Measurements from ENCODE around the gene CYP4F11.
"Not testable (repeated sequence)": the region's sequence is repeated elsewhere in the genome, so short reads cannot be mapped to it uniquely, and the experiment has no call there.

CYP4F11 gene

GRCh38 chr19:15922021-15922420, 12.3 kb downstream of the CYP4F11 start:
- DNase-seq = no peak

- no peak for DNase-seq
Observed at GRCh38 chr19:15919243-15919642, 15.1 kb downstream of the CYP4F11 start.

- DNase-seq = no peak
Observed at GRCh38 chr19:15915109-15915508, 19.2 kb downstream of the CYP4F11 start.

- DNase-seq = no peak
Observed at GRCh38 chr19:15913830-15914229, 20.5 kb downstream of the CYP4F11 start.

GRCh38 chr19:15913384-15913783, 20.9 kb downstream of the CYP4F11 start:
- no peak for DNase-seq

GRCh38 chr19:15911599-15912235, 22.6 kb downstream of the CYP4F11 start:
- DNase-seq = no peak

GRCh38 chr19:15905026-15905425, 29.3 kb downstream of the CYP4F11 start:
- DNase-seq = no peak

- DNase-seq = not testable (repeated sequence)
Observed at GRCh38 chr19:15902898-15903297, 31.4 kb downstream of the CYP4F11 start.

- no peak for DNase-seq
Observed at GRCh38 chr19:15902254-15902653, 32.1 kb downstream of the CYP4F11 start.

GRCh38 chr19:15900504-15900903, 33.8 kb downstream of the CYP4F11 start:
- DNase-seq = no peak

GRCh38 chr19:15900032-15900431, 34.3 kb downstream of the CYP4F11 start:
- not testable (repeated sequence) for DNase-seq

- DNase-seq = not testable (repeated sequence)
Observed at GRCh38 chr19:15899561-15899960, 34.8 kb downstream of the CYP4F11 start.

GRCh38 chr19:15897738-15898276, 36.5 kb downstream of the CYP4F11 start, which contains the start of gene CYP4F2:
Gene CYP4F2, minus strand, starts transcription at chr19:15898074. Its CDS starts 463 bp downstream, at chr19:15897611.
- DNase-seq = no peak

GRCh38 chr19:15897026-15897737, 37.1 kb downstream of the CYP4F11 start:
- DNase-seq = no peak

GRCh38 chr19:15895876-15896430, 38.4 kb downstream of the CYP4F11 start:
- no peak for DNase-seq

- no peak for DNase-seq
Observed at GRCh38 chr19:15894359-15894758, 40.0 kb downstream of the CYP4F11 start.

GRCh38 chr19:15893477-15893876, 40.9 kb downstream of the CYP4F11 start:
- no peak for DNase-seq

- no peak for DNase-seq
Observed at GRCh38 chr19:15892012-15892411, 42.3 kb downstream of the CYP4F11 start.

GRCh38 chr19:15891434-15891833, 42.9 kb downstream of the CYP4F11 start:
- DNase-seq = no peak

GRCh38 chr19:15889339-15889738, 45.0 kb downstream of the CYP4F11 start:
- not testable (repeated sequence) for DNase-seq

GRCh38 chr19:15885919-15886318, 48.4 kb downstream of the CYP4F11 start:
- no peak for DNase-seq

- DNase-seq = no peak
Observed at GRCh38 chr19:15885167-15885566, 49.2 kb downstream of the CYP4F11 start.

- DNase-seq = not testable (repeated sequence)
Observed at GRCh38 chr19:15883329-15883728, 51.0 kb downstream of the CYP4F11 start.

Data from activated CD4-positive, CD25-positive, alpha-beta regulatory T cell (primary cell).